Measurements from ENCODE around the gene DLX3. TPM values are rescaled to one million over a fixed set of nuclear protein-coding genes. Genes with fewer than 3 reads are reported as not detected.

Gene DLX3
- total and polyA plus RNA-seq, 4 donors: 0.17 to 1.3 (median 0.64) TPM

DNA sequence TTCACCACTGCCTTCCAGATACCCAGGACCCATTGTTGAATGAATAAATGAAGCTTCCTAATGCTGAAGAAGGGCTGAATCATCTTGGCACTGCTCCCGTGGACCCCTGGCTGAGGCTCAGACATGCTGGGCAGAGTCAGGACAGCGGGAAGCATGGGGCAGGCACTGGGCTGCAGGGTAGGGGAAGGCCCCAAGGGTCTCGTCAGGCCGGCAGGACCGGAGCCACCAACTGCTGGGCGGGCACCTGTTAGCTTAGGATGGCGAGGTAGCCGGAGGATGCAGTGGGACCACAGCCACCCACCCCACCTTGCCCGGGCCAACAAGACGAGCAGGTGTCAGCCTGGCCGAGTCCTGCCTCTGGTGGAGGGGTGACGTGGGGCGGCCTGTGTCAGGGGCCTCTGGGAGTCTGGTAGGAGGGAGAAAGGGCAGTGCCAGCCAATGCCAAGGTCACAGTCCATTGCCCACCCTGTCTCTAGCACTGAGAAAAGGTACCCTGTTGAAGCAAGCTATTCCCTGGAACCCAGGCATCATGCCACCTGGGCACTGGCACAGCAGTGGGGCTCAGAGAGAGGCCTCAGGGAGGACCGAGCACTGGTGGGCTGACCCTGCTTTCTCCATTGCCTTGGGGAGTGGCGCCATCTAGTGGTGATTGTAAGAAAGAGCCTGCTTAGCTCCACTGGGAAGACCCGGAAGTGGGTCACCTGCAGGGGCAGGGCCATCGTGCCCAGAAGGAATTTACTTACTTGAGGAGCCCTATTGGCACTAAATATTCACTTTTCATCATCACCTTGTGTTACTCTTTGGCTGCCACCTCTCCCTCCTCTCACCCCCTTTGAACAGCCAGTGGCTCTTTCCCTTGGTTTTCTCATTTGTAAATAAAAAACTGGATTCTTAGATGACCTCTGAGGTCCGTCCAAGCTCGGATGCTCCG, 3.0 kb upstream of the DLX3 start:
- H3K9me3 ChIP-seq (ENCODE audit: control insufficient read depth in 4 of 4, insufficient read depth in 3 of 4, low read length in 3 of 4): peaks cover 0 to 2% (median 0%) of the 10 kb centered on the region in 4 donors
- no peaks in the 10 kb centered on the region for H3K36me3 ChIP-seq (ENCODE audit: control insufficient read depth in 4 of 4, insufficient read depth in 4 of 4, low read length in 4 of 4)
- DNase-seq (peak; percentile 89 to 92 (median 91)), ATAC-seq (ENCODE audit: insufficient read depth, low FRiP score) (peak; percentile 73)
- H3K9ac ChIP-seq (ENCODE audit: insufficient read depth in 1 of 2, low read length in 2 of 2): no peak overlapping the region
- no peak overlapping the region for H3K4me3 ChIP-seq
- H3K4me1 ChIP-seq (ENCODE audit: control insufficient read depth in 5 of 5, insufficient read depth in 5 of 5, low read length in 5 of 5): peaks cover 0 to 28% (median 6%) of the 10 kb centered on the region in 5 donors
- TF ChIP-seq, protein P1, sequence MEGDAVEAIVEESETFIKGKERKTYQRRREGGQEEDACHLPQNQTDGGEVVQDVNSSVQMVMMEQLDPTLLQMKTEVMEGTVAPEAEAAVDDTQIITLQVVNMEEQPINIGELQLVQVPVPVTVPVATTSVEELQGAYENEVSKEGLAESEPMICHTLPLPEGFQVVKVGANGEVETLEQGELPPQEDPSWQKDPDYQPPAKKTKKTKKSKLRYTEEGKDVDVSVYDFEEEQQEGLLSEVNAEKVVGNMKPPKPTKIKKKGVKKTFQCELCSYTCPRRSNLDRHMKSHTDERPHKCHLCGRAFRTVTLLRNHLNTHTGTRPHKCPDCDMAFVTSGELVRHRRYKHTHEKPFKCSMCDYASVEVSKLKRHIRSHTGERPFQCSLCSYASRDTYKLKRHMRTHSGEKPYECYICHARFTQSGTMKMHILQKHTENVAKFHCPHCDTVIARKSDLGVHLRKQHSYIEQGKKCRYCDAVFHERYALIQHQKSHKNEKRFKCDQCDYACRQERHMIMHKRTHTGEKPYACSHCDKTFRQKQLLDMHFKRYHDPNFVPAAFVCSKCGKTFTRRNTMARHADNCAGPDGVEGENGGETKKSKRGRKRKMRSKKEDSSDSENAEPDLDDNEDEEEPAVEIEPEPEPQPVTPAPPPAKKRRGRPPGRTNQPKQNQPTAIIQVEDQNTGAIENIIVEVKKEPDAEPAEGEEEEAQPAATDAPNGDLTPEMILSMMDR (IDR thresholded peaks at IDR 0.05; ENCODE audit: control extremely low read depth, extremely low read depth): peak; percentile 85
- 42 to 53% methylated on average over 20 of the region's 20 CpGs for WGBS, 2 donors
- H3K27ac ChIP-seq (ENCODE audit: low read depth in 1 of 2, low read length in 1 of 2): no peak overlapping the region
- peaks cover 0 to 55% (median 46%) of the 10 kb centered on the region in 3 donors for H3K27me3 ChIP-seq (ENCODE audit: control insufficient read depth in 3 of 3, insufficient read depth in 3 of 3, low read length in 2 of 3)

DNA sequence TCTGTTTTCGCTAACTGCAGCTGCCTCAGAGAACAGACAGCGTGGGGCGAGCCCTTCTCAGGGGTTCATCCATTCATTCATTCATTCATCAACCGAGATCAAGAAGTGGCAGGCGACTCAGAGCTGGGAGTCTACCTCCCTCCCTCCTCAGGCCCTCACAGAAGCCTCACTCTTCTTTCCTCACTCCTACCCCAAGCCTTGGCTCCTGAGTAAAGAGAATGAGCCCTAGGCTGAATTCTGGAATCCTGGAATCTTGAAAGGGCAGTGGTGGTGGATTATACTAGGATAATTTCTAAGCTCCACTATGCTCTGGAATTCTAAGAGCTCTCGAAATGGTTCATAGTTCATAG, 2.3 kb upstream of the DLX3 start:
- Histone ChIP-seq H3K4me3 (no peak overlapping the region), H3K4me1 (ENCODE audit: control insufficient read depth in 5 of 5, insufficient read depth in 5 of 5, low read length in 5 of 5) (peaks cover 0 to 30% (median 9%) of the 10 kb centered on the region in 5 donors)
- 28 to 36% methylated on average over 6 of the region's 6 CpGs for WGBS, 2 donors

GRCh38 chr17:49996495-49997300, 1.7 kb upstream of the DLX3 start:
- Histone ChIP-seq H3K4me3 (no peak overlapping the region), H3K36me3 (ENCODE audit: control insufficient read depth in 4 of 4, insufficient read depth in 4 of 4, low read length in 4 of 4) (no peaks in the 10 kb centered on the region), H3K9me3 (ENCODE audit: control insufficient read depth in 4 of 4, insufficient read depth in 3 of 4, low read length in 3 of 4) (peaks cover 0 to 2% (median 0%) of the 10 kb centered on the region in 4 donors), H3K9ac (ENCODE audit: insufficient read depth in 1 of 2, low read length in 2 of 2) (no peak overlapping the region), H3K4me1 (ENCODE audit: control insufficient read depth in 5 of 5, insufficient read depth in 5 of 5, low read length in 5 of 5) (peaks cover 0 to 30% (median 9%) of the 10 kb centered on the region in 5 donors), H3K27me3 (ENCODE audit: control insufficient read depth in 3 of 3, insufficient read depth in 3 of 3, low read length in 2 of 3) (peaks cover 0 to 67% (median 49%) of the 10 kb centered on the region in 3 donors), H3K27ac (ENCODE audit: low read depth in 1 of 2, low read length in 1 of 2) (no peak overlapping the region)
- ATAC-seq (ENCODE audit: insufficient read depth, low FRiP score) (no peak), DNase-seq (peak; percentile 58 to 74 (median 60))
- TF ChIP-seq, protein P1 (IDR thresholded peaks at IDR 0.05; ENCODE audit: control extremely low read depth, extremely low read depth): peak; percentile 93
- WGBS, 2 donors: 1% methylated on average over 51 to 58 of the region's 58 CpGs

More for the DNA sequence above, 2.3 kb upstream of the DLX3 start:
- TF ChIP-seq, protein P1 (IDR thresholded peaks at IDR 0.05; ENCODE audit: control extremely low read depth, extremely low read depth): no peak
- ATAC-seq (ENCODE audit: insufficient read depth, low FRiP score) (no peak), DNase-seq (no peak)
- H3K27me3 ChIP-seq (ENCODE audit: control insufficient read depth in 3 of 3, insufficient read depth in 3 of 3, low read length in 2 of 3): peaks cover 0 to 61% (median 49%) of the 10 kb centered on the region in 3 donors
- H3K9ac ChIP-seq (ENCODE audit: insufficient read depth in 1 of 2, low read length in 2 of 2): no peak overlapping the region
- H3K36me3 ChIP-seq (ENCODE audit: control insufficient read depth in 4 of 4, insufficient read depth in 4 of 4, low read length in 4 of 4): no peaks in the 10 kb centered on the region
- H3K9me3 ChIP-seq (ENCODE audit: control insufficient read depth in 4 of 4, insufficient read depth in 3 of 4, low read length in 3 of 4): peaks cover 0 to 2% (median 0%) of the 10 kb centered on the region in 4 donors
- no peak overlapping the region for H3K27ac ChIP-seq (ENCODE audit: low read depth in 1 of 2, low read length in 1 of 2)
